ENCODE results near the gene SERPINB6. TPM values are rescaled to one million over a fixed set of nuclear protein-coding genes. Genes with fewer than 3 reads are reported as not detected.
A peak's percentile ranks its signal among the peaks of the same experiment; 100 is the strongest.
"Not testable (repeated sequence)": the region's sequence is repeated elsewhere in the genome, so short reads cannot be mapped to it uniquely, and the experiment has no call there.

SERPINB6 gene
- total RNA-seq, 5 donors from 2014 or later (not counting 1 experiment from before 2014, with no cell fraction given), result 30.0 to 49.0 (median 38.0) TPM

DNA sequence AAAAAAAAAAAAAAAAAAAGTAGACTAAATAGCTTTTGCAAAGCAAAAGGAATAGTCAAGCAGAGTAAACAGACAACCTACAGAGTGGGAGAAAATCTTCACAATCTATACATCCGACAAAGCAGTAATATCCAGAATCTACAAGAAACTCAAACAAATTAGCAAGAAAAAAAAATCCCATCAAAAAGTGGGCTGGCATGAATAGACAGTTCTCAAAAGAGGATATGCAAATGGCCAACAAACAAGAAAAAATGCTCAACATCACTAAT is 786 bp upstream of the SERPINB6 start:
- not testable (repeated sequence) for DNase-seq; H3K9me3 ChIP-seq; H3K27me3 Mint-ChIP-seq; ATAC-seq (replicated peaks in 1 of 4); H3K27me3 ChIP-seq (replicated peaks in 1 of 2; ENCODE audit: control insufficient read depth in 2 of 2, extremely low read depth in 1 of 2, insufficient read depth in 2 of 2, low read length in 1 of 2); H3K36me3 Mint-ChIP-seq; H3K9me3 Mint-ChIP-seq; H3K36me3 ChIP-seq (ENCODE audit: control insufficient read depth in 2 of 2, extremely low read depth in 1 of 2, insufficient read depth in 1 of 2, low read length in 1 of 2)
- POLR2A ChIA-PET, result interaction anchor here (0.6 to 1.4 kb wide), 6 partner anchors 18 to 1443 kb away, joined by 3 to 9 read pairs (median 3); no protein-coding TSS in a partner anchor
- Histone ChIP-seq H3K4me1 (ENCODE audit: control insufficient read depth in 1 of 2, extremely low read depth in 1 of 2, insufficient read depth in 2 of 2, low read length in 2 of 2) (peaks cover 0 to 23% of the 10 kb centered on the region in 2 experiments), H3K4me3 (ENCODE audit: control insufficient read depth in 1 of 2, extremely low read depth in 1 of 2, low read length in 1 of 2) (peak overlapping the region; percentile 41 to 56), H3K27ac (ENCODE audit: low read length) (peak overlapping the region; percentile 38)
- H3K27ac Mint-ChIP-seq, result peak overlapping the region; percentile 84 to 92
- H3K4me3 Mint-ChIP-seq, result peak overlapping the region; percentile 81 to 86 (median 85)
- WGBS (ENCODE audit: insufficient coverage), result no CpG with 5 or more reads among the region's 1 CpG
- CTCF ChIA-PET, result interaction anchor here in 1 of 2 donors (0.6 to 1.3 kb wide), 4 partner anchors 11 to 1164 kb away, joined by 3 to 5 read pairs (median 4); no protein-coding TSS in a partner anchor
- peaks cover 31 to 41% (median 41%) of the 10 kb centered on the region in 3 donors for H3K4me1 Mint-ChIP-seq

DNA sequence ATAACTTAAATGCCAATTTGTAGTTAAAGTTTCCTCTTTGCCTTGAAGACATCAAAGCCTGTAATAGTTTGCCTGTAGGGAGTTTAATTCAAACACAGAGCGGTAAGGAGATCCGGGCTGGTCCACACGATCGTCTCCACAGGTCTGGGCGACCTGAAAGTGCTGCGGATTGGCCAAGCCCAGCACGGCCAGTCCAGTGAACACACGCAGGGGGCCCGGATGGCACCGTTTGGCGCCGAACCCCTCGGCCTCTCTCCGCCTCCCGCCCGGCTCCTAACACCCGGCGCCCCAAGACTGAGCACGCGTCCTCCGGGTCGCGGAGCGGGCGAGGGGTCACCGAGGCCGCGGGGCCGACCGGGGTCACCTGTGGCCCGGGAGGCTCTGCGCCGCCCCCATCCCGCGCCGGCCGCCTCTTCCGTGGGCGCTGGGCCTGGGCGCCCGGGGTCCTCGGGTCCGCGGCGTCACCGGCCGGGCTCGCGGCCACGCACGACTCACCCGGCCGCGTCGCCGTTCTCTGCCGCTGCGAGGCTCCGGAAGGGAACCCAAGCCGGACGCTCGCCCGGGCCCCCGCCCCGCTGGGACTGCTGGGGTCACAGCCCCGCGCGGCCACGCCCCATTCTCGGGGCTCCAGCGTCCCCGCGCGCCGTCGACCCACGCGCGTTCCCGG is 481 bp downstream of the SERPINB6 start:
- ChIA-PET POLR2A (interaction anchor here in 1 of 2 donors (0.7 to 1.4 kb wide), 2 partner anchors 19 to 30 kb away, joined by 6 read pairs; no protein-coding TSS in a partner anchor), CTCF (interaction anchor here (0.7 to 1.3 kb wide), 2 partner anchors 9 to 18 kb away, joined by 4 read pairs; no protein-coding TSS in a partner anchor)
- Mint-ChIP-seq H3K4me3 (peak overlapping the region; percentile 83 to 87 (median 85)), H3K36me3 (peaks cover 2% of the 10 kb centered on the region), H3K4me1 (peaks cover 37 to 51% (median 43%) of the 10 kb centered on the region in 3 donors), H3K9me3 (no peaks in the 10 kb centered on the region), H3K27ac (peak overlapping the region; percentile 86 to 89), H3K27me3 (peaks cover 0 to 4% of the 10 kb centered on the region in 2 donors)
- Histone ChIP-seq H3K4me1 (ENCODE audit: control insufficient read depth in 1 of 2, extremely low read depth in 1 of 2, insufficient read depth in 2 of 2, low read length in 2 of 2) (peaks cover 0 to 23% of the 10 kb centered on the region in 2 experiments), H3K36me3 (ENCODE audit: control insufficient read depth in 2 of 2, extremely low read depth in 1 of 2, insufficient read depth in 1 of 2, low read length in 1 of 2) (no peaks in the 10 kb centered on the region), H3K4me3 (ENCODE audit: control insufficient read depth in 1 of 2, extremely low read depth in 1 of 2, low read length in 1 of 2) (peak overlapping the region; percentile 52 to 58), H3K27me3 (replicated peaks in 1 of 2; ENCODE audit: control insufficient read depth in 2 of 2, extremely low read depth in 1 of 2, insufficient read depth in 2 of 2, low read length in 1 of 2) (peaks cover 0 to 6% of the 10 kb centered on the region in 2 experiments), H3K9me3 (no peaks in the 10 kb centered on the region), H3K27ac (ENCODE audit: low read length) (peak overlapping the region; percentile 24)
- ATAC-seq (replicated peaks in 1 of 4), result peak; percentile 68 to 81 (median 74)
- peak in 23 of 35 experiments; percentile 20 to 63 (median 29) for DNase-seq
- under 1% methylated on average over 80 of the region's 80 CpGs for WGBS (ENCODE audit: insufficient coverage)

DNA sequence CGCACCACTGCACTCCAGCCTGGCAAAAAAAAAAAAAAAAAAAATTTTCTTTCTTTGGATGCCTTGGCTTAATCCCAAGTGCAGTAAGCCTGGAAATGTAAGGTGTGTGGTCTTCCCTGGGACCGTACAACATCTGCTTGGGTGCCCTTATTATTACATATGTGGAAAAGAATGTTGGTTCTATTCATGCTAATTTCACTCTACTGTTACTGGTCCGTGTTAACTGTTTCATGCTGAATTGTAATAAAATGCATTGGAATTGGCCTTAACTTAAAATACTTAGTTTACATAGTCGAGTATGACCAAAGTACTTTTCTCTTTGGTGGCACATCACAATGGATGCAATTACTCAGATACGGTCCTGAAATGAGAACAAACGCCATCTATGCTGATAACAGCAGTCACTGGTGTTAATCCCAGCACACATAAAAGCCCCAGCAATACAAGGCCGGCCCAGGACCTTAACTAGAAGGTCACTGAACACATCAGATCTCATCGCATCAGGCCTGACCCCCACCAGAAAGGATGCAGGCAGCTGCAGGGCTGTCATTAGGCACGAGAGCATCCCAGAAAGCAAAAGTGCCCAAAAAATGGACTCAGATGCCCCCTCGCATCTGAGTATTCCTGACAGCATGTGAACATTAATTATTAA is 1.2 kb downstream of the SERPINB6 start:
- WGBS (ENCODE audit: insufficient coverage), result 79% methylated on average over 4 of the region's 10 CpGs
- H3K4me1 ChIP-seq (ENCODE audit: control insufficient read depth in 1 of 2, extremely low read depth in 1 of 2, insufficient read depth in 2 of 2, low read length in 2 of 2), result peaks cover 0 to 23% of the 10 kb centered on the region in 2 experiments
- H3K9me3 Mint-ChIP-seq, result no peaks in the 10 kb centered on the region
- H3K27ac ChIP-seq (ENCODE audit: low read length), result peak overlapping the region; percentile 24
- peaks cover 38 to 51% (median 42%) of the 10 kb centered on the region in 3 donors for H3K4me1 Mint-ChIP-seq
- ChIA-PET POLR2A (interaction anchor here in 1 of 2 donors (0.7 kb wide), 1 partner anchor 30 kb away, joined by 6 read pairs; no protein-coding TSS in a partner anchor), CTCF (interaction anchor here in 1 of 2 donors (0.7 kb wide), 1 partner anchor 10 kb away, joined by 4 read pairs; no protein-coding TSS in a partner anchor)
- peak overlapping the region; percentile 63 to 86 for H3K27ac Mint-ChIP-seq
- H3K36me3 ChIP-seq (ENCODE audit: control insufficient read depth in 2 of 2, extremely low read depth in 1 of 2, insufficient read depth in 1 of 2, low read length in 1 of 2), result no peaks in the 10 kb centered on the region
- ATAC-seq (replicated peaks in 1 of 4) (no peak), DNase-seq (no peak)
- H3K36me3 Mint-ChIP-seq, result peaks cover 2% of the 10 kb centered on the region
- no peaks in the 10 kb centered on the region for H3K9me3 ChIP-seq
- peak overlapping the region; percentile 83 to 87 (median 85) for H3K4me3 Mint-ChIP-seq
- peaks cover 0 to 4% of the 10 kb centered on the region in 2 donors for H3K27me3 Mint-ChIP-seq
- H3K27me3 ChIP-seq (replicated peaks in 1 of 2; ENCODE audit: control insufficient read depth in 2 of 2, extremely low read depth in 1 of 2, insufficient read depth in 2 of 2, low read length in 1 of 2), result peaks cover 0 to 6% of the 10 kb centered on the region in 2 experiments
- H3K4me3 ChIP-seq (ENCODE audit: control insufficient read depth in 1 of 2, extremely low read depth in 1 of 2, low read length in 1 of 2), result peak overlapping the region in 1 of 2 donors; percentile 58

- Mint-ChIP-seq H3K9me3 (no peaks in the 10 kb centered on the region), H3K27ac (peak overlapping the region; percentile 53 to 61), H3K4me3 (peak overlapping the region; percentile 40 to 85 (median 41)), H3K4me1 (peaks cover 38 to 51% (median 42%) of the 10 kb centered on the region in 3 donors), H3K36me3 (peaks cover 2% of the 10 kb centered on the region), H3K27me3 (peaks cover 0 to 4% of the 10 kb centered on the region in 2 donors)
- DNase-seq (no peak), ATAC-seq (replicated peaks in 1 of 4) (no peak)
- H3K27me3 ChIP-seq (replicated peaks in 1 of 2; ENCODE audit: control insufficient read depth in 2 of 2, extremely low read depth in 1 of 2, insufficient read depth in 2 of 2, low read length in 1 of 2), result peaks cover 0 to 6% of the 10 kb centered on the region in 2 experiments
- no peak overlapping the region for H3K27ac ChIP-seq (ENCODE audit: low read length)
- H3K4me3 ChIP-seq (ENCODE audit: control insufficient read depth in 1 of 2, extremely low read depth in 1 of 2, low read length in 1 of 2), result no peak overlapping the region
- CTCF ChIA-PET, result interaction anchor here in 1 of 2 donors (0.6 to 1.0 kb wide), 2 partner anchors 107 to 153 kb away, joined by 3 read pairs; no protein-coding TSS in a partner anchor
- H3K36me3 ChIP-seq (ENCODE audit: control insufficient read depth in 2 of 2, extremely low read depth in 1 of 2, insufficient read depth in 1 of 2, low read length in 1 of 2), result no peaks in the 10 kb centered on the region
- no peaks in the 10 kb centered on the region for H3K9me3 ChIP-seq
- POLR2A ChIA-PET, result no interaction called here
- H3K4me1 ChIP-seq (ENCODE audit: control insufficient read depth in 1 of 2, extremely low read depth in 1 of 2, insufficient read depth in 2 of 2, low read length in 2 of 2), result peaks cover 0 to 19% of the 10 kb centered on the region in 2 experiments
- WGBS (ENCODE audit: insufficient coverage), result no CpG with 5 or more reads among the region's 3 CpGs
Measured at GRCh38 chr6:2969549-2969948, 1.8 kb downstream of the SERPINB6 start.

DNA sequence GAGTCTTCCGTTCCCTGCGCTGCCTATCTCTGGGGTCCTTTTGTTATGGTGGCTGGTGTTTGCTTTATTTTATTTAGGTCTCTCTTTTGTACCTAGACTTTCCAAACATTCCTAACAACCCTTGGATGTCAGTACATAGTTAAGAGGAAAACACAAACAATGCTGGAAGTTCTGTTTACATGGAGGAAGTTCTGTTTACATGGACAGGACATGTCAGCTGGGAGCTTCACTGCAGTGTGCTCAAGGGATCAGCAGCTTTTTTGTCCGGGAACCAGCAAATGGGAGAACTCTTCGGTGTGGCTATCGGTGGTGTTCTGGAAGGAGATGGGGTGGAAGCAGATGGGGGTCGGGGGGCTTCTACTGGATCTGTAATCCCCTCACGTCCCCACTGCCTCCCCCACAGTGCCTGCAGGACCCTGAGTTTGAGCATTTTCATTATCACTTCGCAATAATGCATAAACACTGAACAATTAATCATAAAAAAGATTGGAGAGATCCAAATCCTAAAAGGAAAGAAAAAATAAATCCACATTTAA is 2.7 kb downstream of the SERPINB6 start:
- ChIA-PET POLR2A (interaction anchor here in 1 of 2 donors (0.5 kb wide), 1 partner anchor 775 kb away, joined by 8 read pairs; no protein-coding TSS in a partner anchor), CTCF (interaction anchor here in 1 of 2 donors (0.5 to 1.0 kb wide), 2 partner anchors 28 to 108 kb away, joined by 3 to 4 read pairs; no protein-coding TSS in a partner anchor)
- H3K4me1 Mint-ChIP-seq, result peaks cover 39 to 49% (median 42%) of the 10 kb centered on the region in 3 donors
- Histone ChIP-seq H3K9me3 (no peaks in the 10 kb centered on the region), H3K4me3 (ENCODE audit: control insufficient read depth in 1 of 2, extremely low read depth in 1 of 2, low read length in 1 of 2) (no peak overlapping the region), H3K27ac (ENCODE audit: low read length) (no peak overlapping the region), H3K36me3 (ENCODE audit: control insufficient read depth in 2 of 2, extremely low read depth in 1 of 2, insufficient read depth in 1 of 2, low read length in 1 of 2) (no peaks in the 10 kb centered on the region), H3K4me1 (ENCODE audit: control insufficient read depth in 1 of 2, extremely low read depth in 1 of 2, insufficient read depth in 2 of 2, low read length in 2 of 2) (peaks cover 0 to 16% of the 10 kb centered on the region in 2 experiments), H3K27me3 (replicated peaks in 1 of 2; ENCODE audit: control insufficient read depth in 2 of 2, extremely low read depth in 1 of 2, insufficient read depth in 2 of 2, low read length in 1 of 2) (peaks cover 0 to 6% of the 10 kb centered on the region in 2 experiments)
- no peak overlapping the region for H3K27ac Mint-ChIP-seq
- no peaks in the 10 kb centered on the region for H3K9me3 Mint-ChIP-seq
- H3K4me3 Mint-ChIP-seq, result no peak overlapping the region
- peaks cover 2% of the 10 kb centered on the region for H3K36me3 Mint-ChIP-seq
- no CpG with 5 or more reads among the region's 8 CpGs for WGBS (ENCODE audit: insufficient coverage)
- H3K27me3 Mint-ChIP-seq, result peaks cover 0 to 1% of the 10 kb centered on the region in 2 donors
- DNase-seq (no peak), ATAC-seq (replicated peaks in 1 of 4) (no peak)

DNA sequence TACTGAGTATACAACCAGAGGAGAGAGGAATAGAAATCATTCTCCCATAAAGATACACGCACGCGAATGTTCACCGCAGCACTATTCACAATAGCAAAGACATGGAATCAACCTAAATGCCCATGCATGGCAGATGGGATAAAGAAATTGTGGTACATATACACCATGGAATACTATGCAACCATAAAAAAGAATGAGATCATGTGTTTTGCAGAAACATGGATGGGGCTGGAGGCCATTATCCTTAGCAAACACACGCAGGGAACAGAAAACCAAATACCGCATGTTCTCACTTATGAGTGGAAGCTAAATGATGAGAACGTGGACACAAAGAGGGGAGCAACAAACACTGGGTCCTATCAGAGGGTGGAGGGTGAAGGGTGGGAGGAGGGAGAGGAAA is 3.4 kb downstream of the SERPINB6 start:
- peaks cover 36 to 46% (median 45%) of the 10 kb centered on the region in 3 donors for H3K4me1 Mint-ChIP-seq
- H3K4me3 ChIP-seq (ENCODE audit: control insufficient read depth in 1 of 2, extremely low read depth in 1 of 2, low read length in 1 of 2), result no peak overlapping the region
- no peak overlapping the region for H3K4me3 Mint-ChIP-seq
- no peak for DNase-seq
- H3K27ac ChIP-seq (ENCODE audit: low read length), result no peak overlapping the region
- peaks cover 0 to 6% of the 10 kb centered on the region in 2 experiments for H3K27me3 ChIP-seq (replicated peaks in 1 of 2; ENCODE audit: control insufficient read depth in 2 of 2, extremely low read depth in 1 of 2, insufficient read depth in 2 of 2, low read length in 1 of 2)
- H3K4me1 ChIP-seq (ENCODE audit: control insufficient read depth in 1 of 2, extremely low read depth in 1 of 2, insufficient read depth in 2 of 2, low read length in 2 of 2), result peaks cover 0 to 13% of the 10 kb centered on the region in 2 experiments
- no peaks in the 10 kb centered on the region for H3K36me3 ChIP-seq (ENCODE audit: control insufficient read depth in 2 of 2, extremely low read depth in 1 of 2, insufficient read depth in 1 of 2, low read length in 1 of 2)
- ChIA-PET CTCF (no interaction called here), POLR2A (no interaction called here)
- no peaks in the 10 kb centered on the region for H3K9me3 ChIP-seq
- H3K36me3 Mint-ChIP-seq, result no peaks in the 10 kb centered on the region
- no peak overlapping the region for H3K27ac Mint-ChIP-seq
- ATAC-seq (replicated peaks in 1 of 4), result no peak
- H3K9me3 Mint-ChIP-seq, result no peaks in the 10 kb centered on the region
- WGBS (ENCODE audit: insufficient coverage), result 97% methylated on average over 3 of the region's 7 CpGs
- no peaks in the 10 kb centered on the region for H3K27me3 Mint-ChIP-seq

Data from T-cell (primary cell).